ENCODE results near the gene TUBGCP6.

DNA sequence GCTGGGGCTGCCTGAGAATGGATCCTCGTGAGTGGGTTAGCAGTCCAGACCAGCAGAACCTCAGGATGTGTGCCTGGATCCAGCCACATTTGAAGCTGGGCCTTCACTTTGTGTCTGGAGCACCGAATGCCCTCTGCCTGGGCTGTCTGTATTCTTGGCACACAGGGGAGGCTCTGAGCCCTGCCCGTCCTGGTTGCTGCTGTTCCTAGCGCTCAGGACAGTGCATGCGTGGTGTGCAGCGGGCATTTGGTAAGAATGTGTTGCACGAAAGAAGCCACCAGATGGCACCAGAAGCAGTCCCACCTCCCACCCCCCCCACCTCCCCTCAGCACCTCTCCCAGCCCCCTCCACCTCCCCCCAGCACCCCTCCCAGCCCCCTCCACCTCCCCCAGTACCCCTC lies 29.5 kb upstream of the TUBGCP6 start:
- TF ChIP-seq, protein P1, sequence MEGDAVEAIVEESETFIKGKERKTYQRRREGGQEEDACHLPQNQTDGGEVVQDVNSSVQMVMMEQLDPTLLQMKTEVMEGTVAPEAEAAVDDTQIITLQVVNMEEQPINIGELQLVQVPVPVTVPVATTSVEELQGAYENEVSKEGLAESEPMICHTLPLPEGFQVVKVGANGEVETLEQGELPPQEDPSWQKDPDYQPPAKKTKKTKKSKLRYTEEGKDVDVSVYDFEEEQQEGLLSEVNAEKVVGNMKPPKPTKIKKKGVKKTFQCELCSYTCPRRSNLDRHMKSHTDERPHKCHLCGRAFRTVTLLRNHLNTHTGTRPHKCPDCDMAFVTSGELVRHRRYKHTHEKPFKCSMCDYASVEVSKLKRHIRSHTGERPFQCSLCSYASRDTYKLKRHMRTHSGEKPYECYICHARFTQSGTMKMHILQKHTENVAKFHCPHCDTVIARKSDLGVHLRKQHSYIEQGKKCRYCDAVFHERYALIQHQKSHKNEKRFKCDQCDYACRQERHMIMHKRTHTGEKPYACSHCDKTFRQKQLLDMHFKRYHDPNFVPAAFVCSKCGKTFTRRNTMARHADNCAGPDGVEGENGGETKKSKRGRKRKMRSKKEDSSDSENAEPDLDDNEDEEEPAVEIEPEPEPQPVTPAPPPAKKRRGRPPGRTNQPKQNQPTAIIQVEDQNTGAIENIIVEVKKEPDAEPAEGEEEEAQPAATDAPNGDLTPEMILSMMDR (IDR thresholded peaks at IDR 0.05; ENCODE audit: borderline replicate concordance, extremely low read depth, low read length, poor library complexity, severe bottlenecking), result peak; percentile 58
- TF ChIP-seq EZH2 (IDR thresholded peaks at IDR 0.05; ENCODE audit: borderline replicate concordance, low read depth, low read length, severe bottlenecking), result no peak
